SIG-M5 (cell line): ENCODE data around the gene NCF2.
"Not testable (repeated sequence)": the region's sequence is repeated elsewhere in the genome, so short reads cannot be mapped to it uniquely, and the experiment has no call there.

ENCODE experiments used
- DNase-seq: peaks from one replicate; lab custom pipeline; 2025; lab: John Stamatoyannopoulos, UW

The NCF2 gene

GRCh38 chr1:183590244-183591191 lies at the start of gene NCF2:
NCF2 (minus strand) TSS chr1:183590459; CDS start chr1:183590329, 130 bp downstream.
- DNase-seq = peak; percentile 100

DNA sequence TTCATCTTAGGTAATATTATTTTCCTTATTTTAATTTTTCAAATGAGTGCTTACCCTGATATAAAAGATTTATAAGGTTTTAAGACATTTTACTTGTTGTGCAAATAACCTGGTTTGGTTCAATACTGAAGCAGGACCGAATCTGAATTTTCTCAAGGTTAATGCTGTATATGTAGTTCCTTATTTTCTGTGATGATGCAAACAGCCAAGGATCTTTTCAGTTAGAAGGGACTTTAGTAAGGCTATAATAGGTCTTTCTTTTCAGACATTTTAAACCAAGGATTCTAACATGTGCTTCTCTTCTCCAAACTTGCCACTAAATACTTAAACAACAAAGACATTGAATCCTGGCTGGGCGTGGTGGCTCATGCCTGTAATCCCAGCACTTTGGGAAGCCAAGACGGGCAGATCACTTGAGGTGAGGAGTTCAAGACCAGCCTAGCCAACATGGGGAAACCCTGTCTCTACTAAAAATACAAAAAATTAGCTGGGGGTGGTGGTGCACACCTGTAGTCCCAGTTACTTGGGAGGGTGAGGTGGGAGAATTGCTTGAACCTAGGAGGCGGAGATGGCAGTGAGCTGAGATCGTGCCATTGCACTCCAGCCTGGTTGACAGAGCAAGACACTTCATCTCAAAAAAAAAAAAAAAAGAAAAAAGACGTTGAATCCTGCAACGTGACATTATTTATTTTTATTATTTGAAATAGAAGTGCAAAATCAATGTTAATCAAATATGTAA lies 48.6 kb upstream of the NCF2 start:
- DNase-seq = no peak

DNA sequence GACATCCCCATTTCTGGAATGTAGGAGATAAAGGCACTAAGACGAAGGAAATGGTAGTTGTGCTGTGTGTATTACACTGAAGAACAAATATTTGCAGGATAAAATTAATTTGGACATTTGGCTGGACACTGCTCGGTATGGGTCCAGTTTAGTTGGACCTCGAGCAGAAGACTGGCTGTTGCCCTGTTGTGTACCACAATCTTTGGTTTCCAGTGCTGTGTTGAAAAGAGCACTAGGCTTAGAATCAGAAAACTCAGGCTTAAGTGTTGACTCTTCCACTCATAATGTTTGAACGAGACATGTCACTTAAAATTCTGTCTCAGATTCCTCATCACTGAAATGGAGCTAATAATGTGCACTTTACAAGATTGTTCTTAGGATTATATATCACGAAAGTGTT lies 46.5 kb upstream of the NCF2 start:
- no peak for DNase-seq

DNA sequence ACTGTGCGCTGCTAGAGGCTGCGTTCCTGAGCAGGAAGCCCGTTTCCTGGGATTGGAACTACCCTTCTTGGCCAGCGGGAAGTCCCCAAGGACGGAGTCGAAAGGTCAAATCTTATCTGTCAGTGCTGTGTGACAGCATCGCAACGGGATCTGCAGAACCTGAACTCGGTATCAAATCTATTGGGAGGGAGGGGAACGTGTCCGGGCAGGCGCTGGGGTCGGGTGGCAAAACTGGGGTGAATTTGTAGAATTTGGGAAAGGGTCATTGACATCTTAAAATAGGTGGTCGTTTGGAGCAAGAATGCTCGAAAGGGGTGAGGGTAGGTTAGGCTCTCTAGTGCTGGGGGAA lies 46.0 kb upstream of the NCF2 start:
- no peak for DNase-seq

DNA sequence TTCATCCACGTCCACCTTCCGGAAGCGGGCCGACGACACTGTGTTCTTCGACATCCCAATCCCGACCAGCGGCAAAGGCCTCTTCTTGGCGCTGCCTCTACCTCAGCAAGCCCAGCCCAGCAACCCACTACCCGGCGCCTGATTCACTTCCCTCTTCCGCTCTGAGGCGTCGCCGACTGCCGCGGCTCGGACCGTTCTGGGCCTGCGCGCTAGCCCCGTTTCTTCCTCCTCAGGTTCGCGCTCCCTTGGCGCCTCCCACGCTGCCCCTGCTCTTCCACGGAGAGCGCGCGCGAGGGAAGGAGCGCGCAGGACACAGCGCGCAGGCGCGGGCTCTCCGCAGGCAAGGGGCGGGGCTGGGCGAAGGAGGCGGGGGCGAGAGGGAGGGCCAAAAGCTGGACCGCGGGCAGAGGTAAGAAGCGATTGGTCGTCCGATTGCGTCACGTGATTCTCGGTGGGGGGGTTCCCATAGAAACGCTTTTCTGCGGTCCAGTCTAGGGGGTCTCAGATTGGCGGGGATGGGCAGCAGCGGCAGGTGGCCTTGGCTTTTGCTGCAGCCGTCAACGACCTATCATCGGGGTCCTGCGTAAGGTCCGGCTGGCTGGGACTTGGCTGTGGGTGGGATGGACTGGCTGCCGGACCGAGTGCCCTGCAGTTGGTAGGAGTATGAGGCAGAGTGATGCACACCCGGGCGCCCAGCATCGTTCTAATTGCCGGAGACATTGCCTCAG lies 45.5 kb upstream of the NCF2 start, which contains the start of gene ARPC5:
Gene ARPC5 (minus strand): TSS at position 178 of the 728 bp plus-strand sequence. CDS start 124 bp downstream, at position 54.
- peak; percentile 92 for DNase-seq

- no peak for DNase-seq
Measured at GRCh38 chr1:183635099-183635605, 44.9 kb upstream of the NCF2 start.

DNA sequence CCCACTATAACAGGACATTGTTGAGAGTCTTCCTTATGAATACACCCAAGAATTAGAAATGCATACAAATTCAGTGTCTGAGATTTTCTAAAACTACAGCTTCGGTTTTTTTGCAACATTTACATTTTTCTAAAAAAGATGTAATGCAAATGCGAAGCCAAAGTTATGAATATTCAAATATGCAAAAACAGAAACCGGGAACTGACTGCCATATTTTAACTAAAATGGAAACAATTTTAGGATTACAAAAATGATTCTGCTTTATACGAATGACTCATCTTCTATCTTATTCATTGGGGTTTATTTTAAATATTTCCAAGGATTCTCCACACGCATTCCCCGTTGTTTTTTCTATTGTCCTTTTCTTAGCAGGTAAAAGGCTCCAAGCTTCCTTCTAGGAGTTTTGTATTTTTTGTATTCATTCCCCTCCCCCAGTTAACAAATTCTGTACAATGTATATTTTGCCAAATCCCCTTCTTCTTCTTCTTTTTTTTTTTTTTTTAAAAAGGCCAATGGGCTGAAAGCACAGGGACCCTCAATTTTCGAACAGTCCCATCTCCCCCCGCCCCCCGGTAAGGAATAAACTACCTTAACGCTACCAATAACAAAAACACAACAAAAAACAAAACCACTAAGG lies 44.3 kb upstream of the NCF2 start:
- no peak for DNase-seq

DNA sequence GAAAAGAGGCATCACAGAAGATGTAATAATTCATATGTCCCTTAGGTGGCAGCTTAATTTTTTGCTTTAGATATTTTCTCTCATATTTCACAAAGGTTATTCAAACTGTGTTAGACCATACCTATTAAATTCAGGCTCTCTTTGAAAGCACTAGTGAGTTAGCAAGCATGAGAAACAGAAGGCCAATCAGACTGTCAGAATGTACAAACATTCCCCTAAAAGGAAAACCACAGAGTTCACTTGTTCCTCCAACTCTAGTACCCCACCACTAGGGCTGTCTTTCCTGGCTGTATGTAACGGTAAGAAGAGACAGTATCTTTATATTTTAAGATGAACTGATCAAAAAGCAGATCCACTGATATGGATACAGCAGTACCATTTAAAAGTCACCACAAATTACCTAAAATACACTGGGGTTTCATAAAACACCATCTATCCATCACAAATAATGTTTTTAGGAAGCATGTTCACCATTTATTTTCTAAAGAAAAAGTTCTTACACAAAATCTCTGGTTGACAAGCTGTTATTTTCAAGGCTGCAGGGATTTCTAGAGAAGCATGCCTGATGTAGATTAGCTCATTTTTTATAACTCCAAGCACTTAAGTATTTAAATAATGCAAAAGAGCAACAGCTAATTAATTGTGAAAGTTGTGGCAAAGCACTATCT lies 43.6 kb upstream of the NCF2 start:
- DNase-seq = peak; percentile 69

GRCh38 chr1:183632964-183633363 lies 42.7 kb upstream of the NCF2 start:
- DNase-seq = no peak

DNA sequence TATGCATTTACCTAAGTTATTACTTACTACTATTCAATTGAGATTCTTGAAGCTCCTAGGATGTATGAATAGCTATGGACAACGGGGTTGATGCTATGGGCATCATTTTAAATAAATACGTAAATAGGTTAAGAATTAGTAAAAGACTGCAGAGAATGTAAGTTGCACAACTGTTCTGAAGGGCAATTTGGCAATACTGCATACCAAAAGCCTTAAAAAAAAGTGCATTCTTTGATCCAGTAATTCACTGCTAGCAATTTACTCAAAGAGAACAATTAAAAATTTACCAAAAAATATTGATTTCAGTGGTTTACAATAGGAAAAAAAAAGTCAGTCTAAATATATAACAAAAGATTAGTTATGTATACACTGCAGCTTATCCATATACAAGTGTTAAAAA lies 41.9 kb upstream of the NCF2 start:
- DNase-seq = no peak

- DNase-seq = no peak
Measured at GRCh38 chr1:183630748-183631147, 40.5 kb upstream of the NCF2 start.

GRCh38 chr1:183628537-183628936 lies 38.3 kb upstream of the NCF2 start:
- no peak for DNase-seq

GRCh38 chr1:183626236-183626635 lies 36.0 kb upstream of the NCF2 start:
- DNase-seq = not testable (repeated sequence)

DNA sequence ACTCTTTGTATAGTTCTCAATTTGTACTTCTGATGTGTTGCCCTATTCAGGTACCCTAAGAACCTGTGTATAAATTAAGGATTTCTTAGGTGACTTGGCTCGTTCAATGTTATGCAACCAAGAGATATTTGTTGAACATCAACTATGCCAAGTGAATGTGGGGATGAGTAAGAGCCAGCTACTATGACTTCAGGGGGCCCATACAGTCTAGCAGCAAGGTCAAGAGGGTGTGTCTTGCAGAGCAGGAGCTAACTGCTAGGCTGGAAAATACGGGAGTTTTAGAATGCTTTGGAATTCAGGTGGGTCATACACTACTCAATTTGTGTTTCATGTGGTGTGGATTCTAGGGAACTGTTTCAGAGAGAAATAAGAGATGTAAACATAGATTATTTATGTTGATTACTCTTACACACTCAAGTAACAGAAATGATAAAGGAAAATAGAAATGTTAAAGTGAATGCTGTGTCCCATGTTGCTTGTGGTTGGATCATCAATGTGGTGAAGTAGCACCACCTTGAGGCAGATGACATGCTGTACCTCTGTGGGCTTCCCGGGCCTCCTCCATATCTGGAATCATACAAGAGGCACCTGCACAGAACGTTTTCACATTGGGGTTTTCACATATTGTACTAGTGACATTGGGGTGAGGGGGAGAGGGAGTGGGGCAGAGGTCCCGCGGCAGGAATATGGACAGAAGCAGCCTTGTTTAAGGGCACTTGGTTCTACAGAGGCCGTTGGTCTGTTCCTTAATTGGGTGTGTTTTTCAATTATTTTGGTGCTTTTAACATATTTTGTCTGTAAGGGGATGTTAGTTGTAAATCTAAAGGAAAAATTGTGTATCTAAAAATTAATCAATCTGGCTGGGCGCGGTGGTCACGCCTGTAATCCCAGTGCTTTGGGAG lies 32.9 kb upstream of the NCF2 start:
- no peak for DNase-seq

- DNase-seq = no peak
Measured at GRCh38 chr1:183622013-183622412, 31.8 kb upstream of the NCF2 start.

GRCh38 chr1:183620311-183620710 lies 30.1 kb upstream of the NCF2 start:
- DNase-seq = no peak

DNA sequence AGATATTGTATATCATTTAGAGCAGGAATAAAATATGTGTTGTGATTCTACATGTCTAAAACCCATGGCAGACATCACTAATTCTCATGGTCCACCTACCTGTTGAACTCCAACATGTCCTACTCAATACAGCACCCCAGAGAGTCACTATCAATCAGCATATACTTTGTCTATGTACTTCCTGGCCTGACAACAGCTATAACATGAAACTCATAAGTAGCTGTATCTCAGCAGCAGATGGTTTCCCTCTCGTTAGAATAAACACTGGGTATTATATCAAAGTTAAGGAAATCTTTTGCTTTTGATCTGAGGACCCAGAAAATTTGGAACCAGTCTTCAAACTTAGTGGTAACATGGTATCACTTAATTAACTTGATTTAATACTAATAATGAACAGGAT lies 29.5 kb upstream of the NCF2 start:
- DNase-seq = no peak

GRCh38 chr1:183618202-183618601 lies 27.9 kb upstream of the NCF2 start:
- not testable (repeated sequence) for DNase-seq

DNA sequence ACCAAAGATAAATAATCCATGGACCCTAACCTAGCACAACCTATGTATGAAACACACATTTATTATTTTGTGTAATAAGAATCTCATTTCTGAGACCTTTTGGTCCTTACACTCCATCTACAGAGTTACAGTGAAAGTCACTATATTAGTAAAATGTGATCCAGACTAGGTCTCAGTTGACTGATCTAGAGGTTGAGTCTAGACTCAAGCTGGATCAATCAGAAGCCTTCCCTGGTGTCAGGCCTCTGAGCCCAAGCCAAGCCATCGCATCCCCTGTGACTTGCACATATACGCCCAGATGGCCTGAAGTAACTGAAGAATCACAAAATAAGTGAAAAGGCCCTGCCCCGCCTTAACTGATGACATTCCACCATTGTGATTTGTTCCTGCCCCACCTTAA lies 22.7 kb upstream of the NCF2 start:
- not testable (repeated sequence) for DNase-seq

GRCh38 chr1:183612407-183612806 lies 22.1 kb upstream of the NCF2 start:
- no peak for DNase-seq
